Liver (tissue), 9 donors: ENCODE measurements around the gene PELI2. TPM values are rescaled to one million over a fixed set of nuclear protein-coding genes. Genes with fewer than 3 reads are reported as not detected.

ENCODE experiments used
- DNase-seq: peaks from one replicate; pipeline ENCODE4 v3.0.0-alpha.2; 2017; ENCODE audit warnings: low spot score
- H3K27ac ChIP-seq, 2 donors: one replicate each; pipeline ENCODE4 v1.7.0; 2013; ENCODE audit warnings: inconsistent platforms in 2 of 2, low read length in 2 of 2, control low read depth in 1 of 2, low read depth in 1 of 2, mild to moderate bottlenecking in 1 of 2
- H3K27me3 ChIP-seq, 4 donors: one replicate each; pipeline versions ENCODE4 v1.6.1 to v1.7.0; 2013; ENCODE audit warnings: low read length in 3 of 4, inconsistent platforms in 1 of 4, mild to moderate bottlenecking in 1 of 4, moderate library complexity in 1 of 4; ENCODE audit not compliant: control insufficient read depth in 4 of 4, insufficient read depth in 4 of 4
- H3K36me3 ChIP-seq, 4 donors: one replicate each; pipeline versions ENCODE4 v1.6.1 to v1.7.0; 2013; ENCODE audit warnings: low read length in 3 of 4, mild to moderate bottlenecking in 3 of 4, low read depth in 1 of 4, moderate library complexity in 1 of 4; ENCODE audit not compliant: control insufficient read depth in 4 of 4, insufficient read depth in 3 of 4
- H3K4me1 ChIP-seq, 4 donors: one replicate each; pipeline versions ENCODE4 v1.6.1 to v1.7.0; 2013; ENCODE audit warnings: low read length in 3 of 4, mild to moderate bottlenecking in 3 of 4, moderate library complexity in 1 of 4; ENCODE audit not compliant: control insufficient read depth in 4 of 4, insufficient read depth in 4 of 4
- H3K4me3 ChIP-seq, 3 donors: one replicate each; pipeline versions ENCODE4 v1.6.1 to v1.7.0; 2013; ENCODE audit warnings: low read length in 3 of 3, control low read depth in 1 of 3, low read depth in 1 of 3, mild to moderate bottlenecking in 1 of 3
- H3K9ac ChIP-seq, 2 donors: one replicate each; pipeline ENCODE4 v1.7.0; 2013; ENCODE audit warnings: low read length in 2 of 2, mild to moderate bottlenecking in 2 of 2, moderate library complexity in 2 of 2, control low read depth in 1 of 2, low read depth in 1 of 2
- H3K9me3 ChIP-seq, 4 donors: one replicate each; pipeline versions ENCODE4 v1.6.1 to v1.7.0; 2013; ENCODE audit warnings: low read length in 3 of 4; ENCODE audit not compliant: control insufficient read depth in 4 of 4
- EGR1 ChIP-seq, 2 donors: IDR thresholded peaks; 2 replicates each; pipeline ENCODE4 v1.6.1; 2016 to 2018; ENCODE audit warnings: antibody characterized with exemption in 2 of 2, low read depth in 2 of 2
- FOXA2 ChIP-seq: IDR thresholded peaks from 2 replicates; pipeline ENCODE4 v1.6.1; 2016; ENCODE audit warnings: antibody characterized with exemption
- GABPA ChIP-seq, 2 donors: IDR thresholded peaks in 1 of 2; conservative IDR thresholded peaks in 1 of 2; 2 replicates each; pipeline ENCODE4 v1.6.1; 2016; ENCODE audit warnings: antibody characterized with exemption in 2 of 2, mild to moderate bottlenecking in 1 of 2, moderate library complexity in 1 of 2
- HNF4A ChIP-seq, 2 donors: conservative IDR thresholded peaks; 2 replicates each; pipeline ENCODE4 v1.6.1; 2016; ENCODE audit warnings: antibody characterized with exemption in 2 of 2, mild to moderate bottlenecking in 2 of 2
- RAD21 ChIP-seq, 2 donors: IDR thresholded peaks; 2 replicates each; pipeline ENCODE4 v1.6.1; 2016; ENCODE audit warnings: antibody characterized with exemption in 2 of 2, mild to moderate bottlenecking in 2 of 2
- RXRA ChIP-seq, 2 donors: IDR thresholded peaks; 2 replicates each; pipeline ENCODE4 v1.6.1; 2017 to 2018; ENCODE audit warnings: antibody characterized with exemption in 2 of 2, mild to moderate bottlenecking in 1 of 2
- TAF1 ChIP-seq: conservative IDR thresholded peaks from 2 replicates; pipeline ENCODE4 v1.6.1; 2016; ENCODE audit warnings: antibody characterized with exemption, mild to moderate bottlenecking
- YY1 ChIP-seq: IDR thresholded peaks from 2 replicates; pipeline ENCODE4 v1.6.1; 2016; ENCODE audit warnings: antibody characterized with exemption, mild to moderate bottlenecking
- WGBS: extraction: QIAGEN DNeasy Blood & Tissue Kit; methylation state at CpG from one replicate; pipeline ENCODE4 v1.1.7; 2013; 5-methylcytosine and 5-hydroxymethylcytosine counted together
- polyA plus RNA-seq, 2 donors: library from polyadenylated mRNA; stranded (reverse) in 1 of 2; unstranded in 1 of 2; fragments of 200-250 nt in 1 of 2; fragments of >200 nt in 1 of 2; fragmentation: Nextera tagmentation in 1 of 2; extraction: Ambion mirVana in 1 of 2; gene quantifications; one replicate each; pipeline versions ENCODE4 v1.2.1 to v1.2.3, GENCODE V29; 2013 to 2015
- total RNA-seq, 2 donors: library from RNA; depleted of rRNA; stranded (reverse); fragments of >200 nt; gene quantifications; one replicate each; pipeline ENCODE4 v1.2.3, GENCODE V29; 2014
- TF ChIP-seq, protein P1 (sequence below): IDR thresholded peaks from 2 replicates; pipeline ENCODE4 v1.6.1; 2016; ENCODE audit warnings: antibody characterized with exemption, mild to moderate bottlenecking
- TF ChIP-seq, protein P2 (sequence below): IDR thresholded peaks from 2 replicates; pipeline ENCODE4 v1.6.1; 2016; ENCODE audit warnings: antibody characterized with exemption
- TF ChIP-seq, protein P3 (sequence below): IDR thresholded peaks from 2 replicates; pipeline ENCODE4 v1.6.1; 2016; ENCODE audit warnings: antibody characterized with exemption
- TF ChIP-seq, protein P4 (sequence below): fragments of 150-350 bp; IDR thresholded peaks from 2 replicates; pipeline ENCODE4 v1.5.1; 2017; ENCODE audit warnings: improper control_type of control experiment, low read depth, low read length; ENCODE audit not compliant: missing input control
- donor health status: healthy.
- donor health status: healthy.
- donor health status: healthy.
- donor health status: healthy.
- donor health status: healthy.

Gene PELI2
- total and polyA plus RNA-seq, 4 donors, result 0.68 to 2.9 (median 1.2) TPM

DNA sequence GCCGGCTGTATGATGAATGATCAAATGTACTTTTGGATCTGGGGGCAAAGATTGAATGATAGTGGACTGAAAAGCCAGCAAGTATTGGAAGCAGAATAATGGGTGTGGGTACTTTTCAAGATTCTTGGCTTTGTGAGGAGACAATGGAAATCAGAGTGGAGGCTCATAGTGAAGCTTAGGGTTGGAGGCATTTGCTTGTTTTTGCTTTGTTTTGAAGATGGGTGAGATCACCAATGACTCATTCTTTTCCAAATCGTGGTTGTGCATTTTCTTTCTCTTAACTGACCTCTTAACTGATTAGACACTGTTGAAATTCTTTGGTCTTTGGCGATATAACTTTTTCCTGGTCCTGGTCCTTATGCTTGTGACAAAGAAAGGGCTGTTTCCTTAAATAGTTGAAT lies 54.4 kb downstream of the PELI2 start:
- no peak for DNase-seq
- Histone ChIP-seq H3K9ac (no peak overlapping the region), H3K4me1 (no peaks in the 10 kb centered on the region), H3K27me3 (no peaks in the 10 kb centered on the region), H3K4me3 (no peak overlapping the region), H3K36me3 (no peaks in the 10 kb centered on the region), H3K9me3 (no peaks in the 10 kb centered on the region), H3K27ac (no peak overlapping the region)
- no peak for TF ChIP-seq RXRA (IDR thresholded peaks at IDR 0.05)
- no peak for TF ChIP-seq TAF1
- 66% methylated on average over 3 of the region's 3 CpGs for WGBS

DNA sequence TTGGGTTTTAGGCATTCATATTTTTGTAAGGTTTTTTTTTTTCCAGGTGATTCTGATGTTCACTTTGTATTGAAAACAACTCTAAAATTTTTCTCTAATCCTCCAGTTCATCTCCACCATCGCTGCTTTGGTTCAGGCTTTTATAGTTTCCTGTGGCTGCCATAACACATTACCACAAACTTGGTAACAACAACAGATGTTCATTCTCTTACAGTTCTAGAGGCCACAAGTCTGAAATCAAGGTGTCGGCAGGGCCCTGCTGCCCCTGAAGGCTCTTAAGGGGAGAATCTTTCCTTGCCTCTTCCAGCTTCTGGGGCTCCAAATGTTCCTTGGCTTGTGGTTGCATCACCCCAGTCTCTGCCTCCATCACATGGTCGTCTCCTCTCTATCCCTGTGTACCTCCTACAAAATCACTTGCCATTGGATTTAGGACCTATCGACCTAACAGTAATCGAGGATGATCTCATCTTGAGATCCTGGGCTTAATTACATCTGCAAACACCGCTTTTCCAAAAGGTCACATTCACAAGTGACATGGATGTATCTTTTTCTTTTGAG lies 55.2 kb downstream of the PELI2 start:
- no peak for DNase-seq
- no peak overlapping the region for H3K4me3 ChIP-seq
- H3K4me1 ChIP-seq, result no peaks in the 10 kb centered on the region
- no peak for TF ChIP-seq RXRA (IDR thresholded peaks at IDR 0.05)
- TF ChIP-seq, protein P1, sequence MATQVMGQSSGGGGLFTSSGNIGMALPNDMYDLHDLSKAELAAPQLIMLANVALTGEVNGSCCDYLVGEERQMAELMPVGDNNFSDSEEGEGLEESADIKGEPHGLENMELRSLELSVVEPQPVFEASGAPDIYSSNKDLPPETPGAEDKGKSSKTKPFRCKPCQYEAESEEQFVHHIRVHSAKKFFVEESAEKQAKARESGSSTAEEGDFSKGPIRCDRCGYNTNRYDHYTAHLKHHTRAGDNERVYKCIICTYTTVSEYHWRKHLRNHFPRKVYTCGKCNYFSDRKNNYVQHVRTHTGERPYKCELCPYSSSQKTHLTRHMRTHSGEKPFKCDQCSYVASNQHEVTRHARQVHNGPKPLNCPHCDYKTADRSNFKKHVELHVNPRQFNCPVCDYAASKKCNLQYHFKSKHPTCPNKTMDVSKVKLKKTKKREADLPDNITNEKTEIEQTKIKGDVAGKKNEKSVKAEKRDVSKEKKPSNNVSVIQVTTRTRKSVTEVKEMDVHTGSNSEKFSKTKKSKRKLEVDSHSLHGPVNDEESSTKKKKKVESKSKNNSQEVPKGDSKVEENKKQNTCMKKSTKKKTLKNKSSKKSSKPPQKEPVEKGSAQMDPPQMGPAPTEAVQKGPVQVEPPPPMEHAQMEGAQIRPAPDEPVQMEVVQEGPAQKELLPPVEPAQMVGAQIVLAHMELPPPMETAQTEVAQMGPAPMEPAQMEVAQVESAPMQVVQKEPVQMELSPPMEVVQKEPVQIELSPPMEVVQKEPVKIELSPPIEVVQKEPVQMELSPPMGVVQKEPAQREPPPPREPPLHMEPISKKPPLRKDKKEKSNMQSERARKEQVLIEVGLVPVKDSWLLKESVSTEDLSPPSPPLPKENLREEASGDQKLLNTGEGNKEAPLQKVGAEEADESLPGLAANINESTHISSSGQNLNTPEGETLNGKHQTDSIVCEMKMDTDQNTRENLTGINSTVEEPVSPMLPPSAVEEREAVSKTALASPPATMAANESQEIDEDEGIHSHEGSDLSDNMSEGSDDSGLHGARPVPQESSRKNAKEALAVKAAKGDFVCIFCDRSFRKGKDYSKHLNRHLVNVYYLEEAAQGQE, result no peak
- TF ChIP-seq, protein P2, sequence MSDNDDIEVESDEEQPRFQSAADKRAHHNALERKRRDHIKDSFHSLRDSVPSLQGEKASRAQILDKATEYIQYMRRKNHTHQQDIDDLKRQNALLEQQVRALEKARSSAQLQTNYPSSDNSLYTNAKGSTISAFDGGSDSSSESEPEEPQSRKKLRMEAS, result no peak
- TF ChIP-seq, protein P3, sequence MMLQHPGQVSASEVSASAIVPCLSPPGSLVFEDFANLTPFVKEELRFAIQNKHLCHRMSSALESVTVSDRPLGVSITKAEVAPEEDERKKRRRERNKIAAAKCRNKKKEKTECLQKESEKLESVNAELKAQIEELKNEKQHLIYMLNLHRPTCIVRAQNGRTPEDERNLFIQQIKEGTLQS, result no peak
- WGBS, result 91% methylated on average over 6 of the region's 6 CpGs
- H3K27ac ChIP-seq, result no peak overlapping the region
- no peaks in the 10 kb centered on the region for H3K9me3 ChIP-seq
- no peaks in the 10 kb centered on the region for H3K36me3 ChIP-seq
- no peak overlapping the region for H3K9ac ChIP-seq
- H3K27me3 ChIP-seq, result peaks cover 0 to 1% (median 0%) of the 10 kb centered on the region in 4 donors

DNA sequence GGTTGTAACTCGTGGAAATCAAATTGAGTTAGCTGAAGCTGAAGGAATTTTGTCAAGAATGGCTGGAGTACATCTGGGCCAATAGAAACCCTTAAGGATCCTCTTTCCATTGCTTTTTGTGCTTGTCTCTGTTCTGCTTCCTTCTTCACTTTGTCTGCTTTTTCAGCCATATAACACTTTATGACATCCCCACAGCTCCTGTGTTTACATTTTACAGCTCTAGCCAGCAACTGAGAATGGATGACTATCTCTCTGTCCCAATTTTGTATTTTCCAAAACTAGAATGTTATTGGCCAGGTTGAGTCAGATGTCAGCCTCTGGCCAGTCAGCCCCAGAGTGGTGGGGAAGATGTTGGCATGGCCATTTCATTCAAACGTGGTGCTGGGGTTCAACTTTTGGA lies 57.6 kb downstream of the PELI2 start:
- Histone ChIP-seq H3K9me3 (no peaks in the 10 kb centered on the region), H3K36me3 (no peaks in the 10 kb centered on the region), H3K27me3 (peaks cover 0 to 4% (median 0%) of the 10 kb centered on the region in 4 donors), H3K4me3 (no peak overlapping the region), H3K27ac (no peak overlapping the region), H3K4me1 (no peaks in the 10 kb centered on the region), H3K9ac (no peak overlapping the region)
- no peak for TF ChIP-seq RAD21 (IDR thresholded peaks at IDR 0.05)
- DNase-seq, result no peak
- 75% methylated on average over 2 of the region's 2 CpGs for WGBS

DNA sequence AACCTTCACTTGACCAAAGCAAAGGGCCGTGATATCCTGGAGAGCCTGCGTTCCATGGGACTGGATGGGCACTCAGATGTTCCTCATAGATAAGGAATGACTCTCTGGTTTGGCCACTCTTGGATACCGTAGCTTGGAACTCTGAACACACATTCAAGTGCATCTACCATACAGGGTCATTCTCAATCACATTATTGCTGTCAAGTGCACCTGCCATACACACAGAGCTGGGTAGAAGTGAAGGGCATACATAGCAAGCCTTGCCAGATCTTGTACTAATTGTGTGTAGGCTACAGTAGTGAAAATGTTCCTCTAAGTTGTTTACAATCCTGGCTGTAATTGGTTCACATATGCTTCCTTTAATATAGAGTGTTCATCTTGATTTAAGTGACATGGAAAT lies 58.3 kb downstream of the PELI2 start:
- peaks cover 1 to 4% (median 3%) of the 10 kb centered on the region in 4 donors for H3K4me1 ChIP-seq
- WGBS, result 97% methylated on average over 3 of the region's 3 CpGs
- H3K27ac ChIP-seq, result no peak overlapping the region
- H3K4me3 ChIP-seq, result no peak overlapping the region
- no peak for DNase-seq
- H3K36me3 ChIP-seq, result no peaks in the 10 kb centered on the region
- H3K9ac ChIP-seq, result no peak overlapping the region
- no peaks in the 10 kb centered on the region for H3K9me3 ChIP-seq
- H3K27me3 ChIP-seq, result peaks cover 0 to 4% (median 0%) of the 10 kb centered on the region in 4 donors
- TF ChIP-seq, protein P4, sequence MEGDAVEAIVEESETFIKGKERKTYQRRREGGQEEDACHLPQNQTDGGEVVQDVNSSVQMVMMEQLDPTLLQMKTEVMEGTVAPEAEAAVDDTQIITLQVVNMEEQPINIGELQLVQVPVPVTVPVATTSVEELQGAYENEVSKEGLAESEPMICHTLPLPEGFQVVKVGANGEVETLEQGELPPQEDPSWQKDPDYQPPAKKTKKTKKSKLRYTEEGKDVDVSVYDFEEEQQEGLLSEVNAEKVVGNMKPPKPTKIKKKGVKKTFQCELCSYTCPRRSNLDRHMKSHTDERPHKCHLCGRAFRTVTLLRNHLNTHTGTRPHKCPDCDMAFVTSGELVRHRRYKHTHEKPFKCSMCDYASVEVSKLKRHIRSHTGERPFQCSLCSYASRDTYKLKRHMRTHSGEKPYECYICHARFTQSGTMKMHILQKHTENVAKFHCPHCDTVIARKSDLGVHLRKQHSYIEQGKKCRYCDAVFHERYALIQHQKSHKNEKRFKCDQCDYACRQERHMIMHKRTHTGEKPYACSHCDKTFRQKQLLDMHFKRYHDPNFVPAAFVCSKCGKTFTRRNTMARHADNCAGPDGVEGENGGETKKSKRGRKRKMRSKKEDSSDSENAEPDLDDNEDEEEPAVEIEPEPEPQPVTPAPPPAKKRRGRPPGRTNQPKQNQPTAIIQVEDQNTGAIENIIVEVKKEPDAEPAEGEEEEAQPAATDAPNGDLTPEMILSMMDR, result no peak
- TF ChIP-seq HNF4A (conservative IDR thresholded peaks at IDR 0.05) (no peak), FOXA2 (no peak), GABPA (IDR thresholded peaks at IDR 0.05 in 1 of 2, conservative IDR thresholded peaks at IDR 0.05 in 1 of 2) (no peak), EGR1 (IDR thresholded peaks at IDR 0.05; ENCODE audit: low read depth in 2 of 2) (no peak), TAF1 (no peak), RAD21 (IDR thresholded peaks at IDR 0.05) (no peak), YY1 (no peak)
- TF ChIP-seq, protein P1, result no peak
- TF ChIP-seq, protein P2, result no peak
